ENCODE results near the gene PTPRU.

The PTPRU gene

GRCh38 chr1:29324202-29324601 is 87.9 kb downstream of the PTPRU start:
- no peak for DNase-seq (ENCODE audit: low read depth in 1 of 2, low spot score in 1 of 2)
- TF ChIP-seq JUND (IDR thresholded peaks at IDR 0.05; ENCODE audit: low read depth) = no peak
- in situ Hi-C loops (cut with HindIII; ENCODE audit: low pct_unique_long_range_greater_than_20kb, low sequenced_read_pairs) = no loop called here

- peak in 1 of 2 experiments; percentile 33 for DNase-seq (ENCODE audit: low read depth in 1 of 2, low spot score in 1 of 2)
- in situ Hi-C loops (cut with HindIII; ENCODE audit: low pct_unique_long_range_greater_than_20kb, low sequenced_read_pairs) = no loop called here
Measured at GRCh38 chr1:29324771-29325351, 88.5 kb downstream of the PTPRU start.

GRCh38 chr1:29325675-29326074 is 89.4 kb downstream of the PTPRU start:
- DNase-seq (ENCODE audit: low read depth in 1 of 2, low spot score in 1 of 2) = no peak
- in situ Hi-C loops (cut with HindIII; ENCODE audit: low pct_unique_long_range_greater_than_20kb, low sequenced_read_pairs) = no loop called here
- no peak for TF ChIP-seq JUND (IDR thresholded peaks at IDR 0.05; ENCODE audit: low read depth)

More at GRCh38 chr1:29324771-29325351, 88.5 kb downstream of the PTPRU start:
- no peak for TF ChIP-seq JUND (IDR thresholded peaks at IDR 0.05; ENCODE audit: low read depth)

GRCh38 chr1:29326123-29326522 is 89.8 kb downstream of the PTPRU start:
- TF ChIP-seq JUND (IDR thresholded peaks at IDR 0.05; ENCODE audit: low read depth) = no peak
- in situ Hi-C loops (cut with HindIII; ENCODE audit: low pct_unique_long_range_greater_than_20kb, low sequenced_read_pairs) = no loop called here
- no peak for DNase-seq (ENCODE audit: low read depth in 1 of 2, low spot score in 1 of 2)

- TF ChIP-seq JUND (IDR thresholded peaks at IDR 0.05; ENCODE audit: low read depth) = no peak
- no peak for DNase-seq (ENCODE audit: low read depth in 1 of 2, low spot score in 1 of 2)
- in situ Hi-C loops (cut with HindIII; ENCODE audit: low pct_unique_long_range_greater_than_20kb, low sequenced_read_pairs) = no loop called here
Measured at GRCh38 chr1:29327223-29327935, 91.1 kb downstream of the PTPRU start.

- no peak for TF ChIP-seq JUND (IDR thresholded peaks at IDR 0.05; ENCODE audit: low read depth)
- in situ Hi-C loops (cut with HindIII; ENCODE audit: low pct_unique_long_range_greater_than_20kb, low sequenced_read_pairs) = no loop called here
- no peak for DNase-seq (ENCODE audit: low read depth in 1 of 2, low spot score in 1 of 2)
Measured at GRCh38 chr1:29329022-29329775, 92.9 kb downstream of the PTPRU start.

- TF ChIP-seq JUND (IDR thresholded peaks at IDR 0.05; ENCODE audit: low read depth) = no peak
- in situ Hi-C loops (cut with HindIII; ENCODE audit: low pct_unique_long_range_greater_than_20kb, low sequenced_read_pairs) = no loop called here
- DNase-seq (ENCODE audit: low read depth in 1 of 2, low spot score in 1 of 2) = no peak
Measured at GRCh38 chr1:29330089-29330488, 93.8 kb downstream of the PTPRU start.

GRCh38 chr1:29330856-29331255 is 94.5 kb downstream of the PTPRU start:
- no peak for TF ChIP-seq JUND (IDR thresholded peaks at IDR 0.05; ENCODE audit: low read depth)
- DNase-seq (ENCODE audit: low read depth in 1 of 2, low spot score in 1 of 2) = no peak
- in situ Hi-C loops (cut with HindIII; ENCODE audit: low pct_unique_long_range_greater_than_20kb, low sequenced_read_pairs) = no loop called here

- no peak for DNase-seq (ENCODE audit: low read depth in 1 of 2, low spot score in 1 of 2)
- in situ Hi-C loops (cut with HindIII; ENCODE audit: low pct_unique_long_range_greater_than_20kb, low sequenced_read_pairs) = no loop called here
- TF ChIP-seq JUND (IDR thresholded peaks at IDR 0.05; ENCODE audit: low read depth) = no peak
Measured at GRCh38 chr1:29331309-29331708, 95.0 kb downstream of the PTPRU start.

- in situ Hi-C loops (cut with HindIII; ENCODE audit: low pct_unique_long_range_greater_than_20kb, low sequenced_read_pairs) = no loop called here
- TF ChIP-seq JUND (IDR thresholded peaks at IDR 0.05; ENCODE audit: low read depth) = no peak
- DNase-seq (ENCODE audit: low read depth in 1 of 2, low spot score in 1 of 2) = no peak
Measured at GRCh38 chr1:29331729-29332128, 95.4 kb downstream of the PTPRU start.

- TF ChIP-seq JUND (IDR thresholded peaks at IDR 0.05; ENCODE audit: low read depth) = no peak
- in situ Hi-C loops (cut with HindIII; ENCODE audit: low pct_unique_long_range_greater_than_20kb, low sequenced_read_pairs) = no loop called here
- DNase-seq (ENCODE audit: low read depth in 1 of 2, low spot score in 1 of 2) = peak in 1 of 2 experiments; percentile 66
Measured at GRCh38 chr1:29332204-29332603, 95.9 kb downstream of the PTPRU start.

GRCh38 chr1:29333008-29333407 is 96.7 kb downstream of the PTPRU start:
- TF ChIP-seq JUND (IDR thresholded peaks at IDR 0.05; ENCODE audit: low read depth) = no peak
- in situ Hi-C loops (cut with HindIII; ENCODE audit: low pct_unique_long_range_greater_than_20kb, low sequenced_read_pairs) = no loop called here
- no peak for DNase-seq (ENCODE audit: low read depth in 1 of 2, low spot score in 1 of 2)

- in situ Hi-C loops (cut with HindIII; ENCODE audit: low pct_unique_long_range_greater_than_20kb, low sequenced_read_pairs) = no loop called here
- no peak for TF ChIP-seq JUND (IDR thresholded peaks at IDR 0.05; ENCODE audit: low read depth)
- no peak for DNase-seq (ENCODE audit: low read depth in 1 of 2, low spot score in 1 of 2)
Measured at GRCh38 chr1:29335573-29335972, 99.3 kb downstream of the PTPRU start.

All from T47D (cell line).